HG03097 (cell line): ENCODE measurements around the gene PLAC1.

Experiments
- ATAC-seq: cut with Tn5 transposase; IDR thresholded peaks from one replicate; pipeline ENCODE4 v1.9.1; 2021; ENCODE audit not compliant: unreplicated experiment, low FRiP score

PLAC1 gene, protein sequence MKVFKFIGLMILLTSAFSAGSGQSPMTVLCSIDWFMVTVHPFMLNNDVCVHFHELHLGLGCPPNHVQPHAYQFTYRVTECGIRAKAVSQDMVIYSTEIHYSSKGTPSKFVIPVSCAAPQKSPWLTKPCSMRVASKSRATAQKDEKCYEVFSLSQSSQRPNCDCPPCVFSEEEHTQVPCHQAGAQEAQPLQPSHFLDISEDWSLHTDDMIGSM

DNA sequence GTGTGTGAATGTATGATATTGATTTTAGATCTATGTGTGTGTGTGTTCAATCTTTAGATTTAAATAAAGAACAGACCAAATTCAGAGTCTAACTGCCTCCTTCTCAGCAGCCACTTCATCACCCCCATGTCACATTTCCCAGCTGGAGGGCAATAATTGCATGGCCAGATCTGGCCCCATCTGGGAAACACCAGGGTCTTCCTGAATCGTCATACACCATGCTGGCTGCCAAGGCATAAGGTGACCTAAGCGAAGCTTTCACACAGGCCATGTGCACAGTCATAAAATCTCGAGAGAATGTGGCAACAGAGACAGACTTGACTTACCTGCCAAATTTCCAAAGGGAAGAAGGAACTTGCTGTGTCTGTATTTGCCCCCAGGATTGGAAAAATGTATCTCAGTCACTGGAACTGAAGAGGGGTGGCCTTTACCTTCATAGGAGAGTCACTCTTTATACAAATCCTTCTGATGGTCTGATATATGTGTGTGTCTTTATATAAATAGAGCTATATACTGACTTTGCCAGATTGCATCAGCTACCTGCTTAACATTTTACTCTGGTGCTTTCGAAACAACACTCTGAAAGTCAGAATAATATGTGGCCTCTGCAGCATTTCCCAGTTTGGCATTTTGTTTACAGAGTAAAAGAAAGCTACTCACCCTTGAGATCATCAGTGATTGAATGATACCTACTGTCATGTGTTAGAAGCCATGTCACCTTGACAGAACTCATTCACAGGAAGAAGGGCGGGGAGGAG lies at the start of gene PLAC1:
Gene PLAC1 (minus strand): TSS at position 470 of the 758 bp plus-strand sequence. CDS start 91,789 bp downstream, outside the sequence.
- ATAC-seq, result no peak

DNA sequence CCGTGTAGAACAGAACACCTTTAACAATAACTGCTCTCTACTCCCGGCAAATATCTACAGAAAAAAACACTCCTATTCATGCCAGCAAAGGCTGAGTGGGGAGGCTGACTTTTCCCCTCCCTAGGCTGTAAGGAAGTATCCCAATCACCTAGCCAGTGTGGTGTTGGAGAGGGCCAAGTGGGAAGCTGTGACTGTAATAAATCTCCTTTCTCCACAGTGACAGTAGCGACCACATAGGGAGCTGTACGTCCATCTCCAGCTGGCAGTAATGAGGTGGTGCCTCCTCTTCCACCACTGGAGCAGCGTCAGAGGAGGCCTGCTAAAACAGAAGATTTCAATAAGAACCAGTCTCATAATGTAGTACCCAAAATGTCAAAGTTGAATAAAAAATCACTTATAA lies 47.9 kb upstream of the PLAC1 start:
- ATAC-seq, result no peak

DNA sequence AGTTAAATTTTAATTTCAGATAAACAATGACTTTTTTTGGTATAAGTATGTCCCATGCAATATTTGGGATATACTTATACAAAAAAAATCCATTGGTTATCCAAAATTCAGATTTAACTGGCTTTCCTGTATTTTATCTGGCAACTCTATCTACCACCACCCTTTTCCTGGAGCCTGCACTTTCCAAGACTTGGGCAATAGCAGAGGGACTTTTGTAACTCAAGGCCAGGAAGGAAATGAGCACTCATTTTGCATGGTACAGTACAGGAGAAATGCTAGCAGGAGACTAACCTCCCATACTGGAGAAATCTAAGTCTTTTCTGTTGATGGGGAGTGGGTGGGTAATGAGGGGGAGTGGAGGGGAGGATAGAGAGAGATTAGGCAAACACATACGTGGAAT lies 37.7 kb upstream of the PLAC1 start:
- ATAC-seq, result no peak

DNA sequence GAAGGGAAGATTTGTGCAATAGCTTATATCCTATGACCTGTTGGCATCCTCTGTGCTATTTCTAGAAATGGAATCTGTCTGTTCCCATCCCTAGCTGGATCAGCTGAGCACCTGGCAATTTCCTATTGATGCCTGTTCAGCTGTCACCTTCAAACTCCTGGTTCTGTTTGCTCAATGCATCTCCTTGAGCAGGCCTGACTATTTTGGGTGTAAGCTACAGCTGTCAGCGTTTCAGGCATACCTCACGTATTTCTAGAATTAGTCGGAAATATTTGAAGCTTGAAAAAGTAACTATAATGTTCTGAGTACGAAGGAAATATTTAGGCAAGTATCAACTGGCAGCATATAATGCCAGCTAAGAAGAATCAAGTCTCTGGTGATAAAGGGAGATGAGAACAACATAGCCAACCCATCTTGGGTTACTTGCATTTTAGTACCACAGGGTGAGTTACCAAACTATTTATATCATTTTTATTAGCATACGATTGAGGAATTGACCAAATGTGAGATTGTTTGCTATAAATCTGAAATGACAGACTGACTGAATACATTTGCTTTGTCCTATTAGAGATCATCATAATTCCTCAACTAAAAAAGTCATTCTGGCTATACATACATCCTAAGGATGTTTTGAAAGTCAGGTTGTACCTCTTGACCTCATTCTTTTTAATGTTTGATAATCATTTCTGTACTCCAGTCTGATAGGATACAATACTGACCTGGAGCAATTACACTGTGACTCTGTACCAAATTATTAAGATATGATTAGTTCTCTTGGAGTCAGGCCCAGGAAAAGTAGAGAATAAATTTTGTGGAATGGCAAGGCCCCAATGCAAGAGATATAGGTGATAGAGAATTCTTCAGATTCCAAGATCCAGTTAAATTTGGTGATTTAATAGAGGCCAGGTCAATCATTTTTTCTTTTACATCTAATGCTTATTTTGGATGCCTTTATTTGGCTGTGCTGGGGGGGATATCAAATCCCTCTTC lies 36.4 kb upstream of the PLAC1 start:
- ATAC-seq, result no peak

DNA sequence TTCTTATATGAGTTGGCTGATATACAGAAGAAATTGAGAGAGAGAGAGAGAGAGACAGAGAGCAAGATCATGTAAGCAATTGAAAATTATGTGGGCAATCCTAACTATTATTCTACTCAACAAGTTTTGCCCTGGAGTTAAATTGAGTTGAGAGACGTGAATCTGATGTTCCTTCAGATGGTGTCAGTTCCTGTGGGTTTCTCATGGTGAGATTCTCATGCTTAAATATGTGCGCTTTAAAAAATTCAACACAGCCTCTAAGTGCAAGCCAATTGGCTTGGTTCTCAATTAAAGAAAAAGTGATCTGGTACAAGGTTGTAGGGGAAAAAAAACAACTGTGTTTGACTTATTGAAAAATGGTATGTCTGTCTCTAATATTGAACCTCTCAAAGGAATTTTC lies 35.4 kb upstream of the PLAC1 start:
- ATAC-seq, result no peak

DNA sequence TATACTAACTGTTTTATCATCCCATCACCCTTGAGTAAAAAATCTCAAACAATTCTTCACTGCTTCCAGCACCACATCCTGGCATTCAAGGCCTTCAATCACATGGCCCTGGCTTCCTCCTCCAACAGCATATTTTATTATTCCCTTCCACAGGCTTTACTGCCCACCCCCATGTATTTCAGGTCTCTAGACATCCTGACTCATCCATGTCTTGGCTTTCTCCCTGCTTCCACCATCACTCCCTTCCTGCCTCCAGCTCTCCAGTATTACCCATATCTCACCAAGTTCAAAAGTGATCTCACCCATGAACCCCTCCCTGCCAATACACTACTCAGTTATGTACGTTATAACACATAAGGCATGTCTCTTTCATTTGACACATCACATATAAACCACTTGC lies 34.7 kb upstream of the PLAC1 start:
- no peak for ATAC-seq

DNA sequence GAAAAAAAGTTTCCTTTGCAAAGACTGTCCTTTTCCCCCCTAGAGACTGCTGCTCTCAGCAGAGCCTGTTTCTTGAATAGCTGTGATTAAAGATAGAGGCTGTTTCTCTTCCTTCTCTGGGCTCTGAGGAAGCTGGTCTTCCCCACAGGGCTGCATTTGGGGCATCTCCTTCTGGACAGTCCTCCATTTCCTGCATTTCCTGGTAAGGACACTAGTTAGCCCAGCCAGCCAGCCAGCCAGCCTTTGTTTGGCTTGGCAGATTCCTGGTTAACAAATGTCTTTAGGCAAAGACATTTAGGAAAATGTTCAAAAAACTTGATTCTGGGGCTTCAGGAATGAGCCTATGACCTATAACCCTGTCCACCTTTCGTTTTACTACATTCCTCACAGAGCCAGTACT lies 34.0 kb upstream of the PLAC1 start:
- no peak for ATAC-seq

DNA sequence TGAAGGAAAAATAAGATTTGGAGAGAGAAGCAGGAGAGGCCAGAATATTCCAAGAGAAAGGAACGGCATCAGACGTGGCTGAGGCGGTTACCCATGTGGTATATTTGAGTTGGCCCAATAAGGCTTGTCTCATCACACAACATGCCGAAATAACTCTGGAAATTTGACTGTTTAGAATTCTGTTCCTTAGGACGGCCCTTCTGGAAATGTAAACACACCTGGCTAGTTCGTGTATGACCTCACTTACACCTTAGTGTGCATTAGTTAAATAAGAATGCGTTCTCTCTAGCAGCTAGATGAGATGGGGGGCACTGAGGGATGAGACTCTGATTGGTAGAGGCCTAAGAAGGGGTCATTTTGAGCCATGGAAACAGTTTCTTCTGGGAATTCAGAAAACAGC lies 33.2 kb upstream of the PLAC1 start:
- ATAC-seq, result no peak

DNA sequence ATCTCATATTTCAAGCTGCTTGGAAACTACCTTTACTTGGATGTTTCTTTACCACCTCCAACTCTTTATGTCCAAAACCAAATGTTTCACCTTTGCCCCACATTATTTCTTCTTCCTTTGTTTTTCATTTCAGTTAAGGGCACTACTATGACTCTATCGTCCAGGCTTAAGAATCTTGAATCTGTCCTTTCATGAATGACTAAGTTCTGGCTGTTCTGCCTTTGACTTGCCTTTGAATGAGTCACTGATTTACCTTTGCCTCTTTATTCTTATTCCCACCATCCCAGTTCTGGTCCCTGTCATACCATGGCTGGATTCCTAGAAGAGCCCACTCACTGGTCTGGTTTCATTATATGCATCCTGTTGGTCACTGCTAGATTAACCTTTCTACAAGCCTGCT lies 30.6 kb upstream of the PLAC1 start:
- no peak for ATAC-seq

DNA sequence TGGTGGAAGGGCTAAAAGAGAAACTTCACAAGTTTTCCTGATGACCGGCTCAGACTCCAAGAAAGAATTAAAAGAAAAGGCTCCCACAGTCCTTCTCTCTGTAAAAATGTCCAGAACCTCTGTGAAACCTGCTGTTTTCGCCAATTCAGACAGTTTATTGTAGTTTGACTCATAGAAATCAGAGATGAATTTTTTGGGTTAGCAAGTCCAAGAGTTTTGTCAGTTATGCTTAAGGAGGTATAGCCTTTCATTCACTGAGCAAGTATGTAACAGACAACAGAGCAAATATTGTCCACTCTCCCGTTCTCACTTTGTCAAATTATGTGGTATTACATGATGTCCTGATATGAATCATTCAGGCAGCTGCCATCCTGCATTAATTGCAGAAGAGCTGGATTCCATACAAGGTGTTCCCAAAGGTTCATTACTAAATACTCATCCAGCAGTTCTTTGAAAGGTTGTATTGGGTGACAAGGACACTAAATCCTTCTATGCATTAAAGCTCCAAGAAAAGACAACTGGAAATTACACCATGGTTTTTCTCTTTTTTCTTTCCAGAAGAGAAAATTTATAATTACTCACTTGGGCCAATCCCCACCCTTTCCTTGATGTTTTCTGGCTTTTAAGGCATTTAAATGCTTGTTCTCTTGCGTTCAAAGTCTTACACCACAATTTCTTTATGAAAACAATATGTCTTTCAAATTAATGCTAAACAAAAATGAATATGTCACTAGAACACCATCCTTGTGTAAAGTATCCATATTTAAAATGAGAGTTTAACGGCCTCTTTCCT lies 30.0 kb upstream of the PLAC1 start:
- no peak for ATAC-seq

DNA sequence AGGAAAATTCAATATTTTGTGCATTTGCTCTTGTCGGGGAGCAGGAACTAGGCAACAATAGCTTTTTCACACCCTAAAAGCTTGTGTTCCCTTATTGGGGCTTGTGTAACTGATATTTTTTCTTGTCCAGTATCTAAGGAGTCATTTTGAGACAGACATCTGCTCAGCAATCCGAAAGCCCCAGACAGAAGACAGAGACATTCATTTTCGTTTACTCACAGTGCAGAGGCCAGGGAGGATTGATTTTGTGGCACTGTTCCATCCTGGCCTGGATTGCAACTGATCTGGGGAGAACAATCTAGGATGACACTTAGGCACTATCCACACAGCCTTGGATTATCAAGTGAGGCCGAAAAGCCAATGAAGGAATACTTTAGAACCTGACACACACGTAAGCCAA lies 27.4 kb upstream of the PLAC1 start:
- ATAC-seq, result no peak

DNA sequence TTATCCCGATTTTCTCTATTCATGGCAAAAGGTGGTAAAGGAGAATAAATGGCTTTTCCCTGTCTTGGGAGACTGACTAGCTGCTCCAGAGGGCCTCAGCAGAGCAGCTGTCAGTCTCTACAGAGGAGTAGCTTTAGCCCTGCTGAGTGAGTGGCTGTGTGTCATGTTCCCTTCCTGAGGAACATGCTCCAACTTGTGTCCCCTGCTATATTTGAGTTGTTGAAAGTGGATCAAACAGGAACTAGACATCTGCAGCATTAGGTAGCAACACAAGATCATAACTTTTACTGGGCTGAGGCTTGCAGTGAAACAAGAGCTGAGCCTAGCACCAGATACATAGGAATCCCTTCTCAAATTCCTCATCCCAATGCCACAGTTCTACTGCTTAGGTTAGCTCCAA lies 26.7 kb upstream of the PLAC1 start:
- ATAC-seq, result no peak

DNA sequence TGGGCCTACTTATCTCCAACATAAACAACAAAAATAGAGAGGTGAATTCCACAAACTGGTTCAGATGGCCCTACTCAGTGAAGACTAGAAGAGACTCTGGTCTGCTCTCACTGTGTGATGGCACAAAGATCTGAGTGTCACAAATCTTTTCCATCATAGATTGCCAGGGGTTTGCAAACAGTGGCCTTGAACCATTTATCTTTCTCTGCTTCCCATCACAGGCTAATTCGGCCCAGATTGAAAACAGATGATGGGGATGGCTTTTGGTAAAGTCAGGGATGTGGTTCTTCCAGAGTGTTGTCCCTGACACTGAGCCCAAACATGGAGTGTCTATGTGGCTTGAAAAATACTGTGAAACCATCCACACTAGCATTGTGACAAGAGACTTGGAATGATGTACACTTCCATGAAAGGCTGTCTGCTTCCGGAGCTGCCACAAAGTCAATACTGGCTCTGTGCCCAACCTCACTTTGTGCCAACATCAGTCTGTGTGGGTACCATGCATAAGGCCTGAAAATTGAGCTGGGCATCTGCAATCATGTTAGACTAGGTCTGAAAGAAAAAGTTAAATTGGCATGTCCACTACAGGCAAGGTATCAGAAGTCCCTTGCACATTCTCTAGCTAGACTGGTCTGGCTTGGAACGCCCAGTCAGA lies 25.2 kb upstream of the PLAC1 start:
- ATAC-seq, result no peak

DNA sequence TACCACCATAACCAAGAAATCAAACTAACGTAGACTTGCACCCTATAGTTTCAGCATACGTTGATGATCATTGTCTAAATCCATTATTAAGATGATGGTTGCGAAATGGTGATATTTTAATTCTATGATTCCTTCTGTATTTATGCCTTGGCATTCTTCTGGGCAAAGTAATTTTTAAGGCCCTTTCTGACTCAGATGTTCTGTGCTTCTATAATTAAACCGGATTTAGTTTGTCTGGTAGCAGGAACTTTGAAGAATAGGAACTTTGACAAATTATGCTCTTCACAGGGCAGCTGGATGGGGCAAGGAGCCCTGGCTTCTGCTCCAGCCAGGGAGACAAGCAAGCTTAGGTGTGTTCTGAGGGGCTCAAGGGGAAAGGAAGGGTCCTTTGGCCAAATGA lies 23.8 kb upstream of the PLAC1 start:
- ATAC-seq, result no peak

DNA sequence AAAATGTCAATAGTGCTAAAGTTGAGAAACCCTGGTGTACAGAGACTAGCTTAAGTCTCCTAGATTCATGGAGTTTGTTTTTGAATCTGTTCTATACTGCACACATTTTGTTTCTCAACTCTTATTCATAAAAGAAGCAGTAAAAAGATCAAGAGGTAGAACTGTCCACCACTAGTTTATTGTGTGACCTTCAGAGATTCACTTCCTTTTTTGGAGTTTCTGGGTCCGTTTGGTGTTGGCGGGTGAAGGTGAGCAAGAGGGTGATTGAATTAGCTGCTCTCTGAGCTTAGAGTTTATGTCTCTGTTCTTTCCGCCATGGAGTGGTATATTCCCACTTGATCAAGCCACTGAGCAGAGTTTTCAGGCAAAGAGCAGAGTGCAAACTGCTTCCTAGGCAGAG lies 21.4 kb upstream of the PLAC1 start:
- no peak for ATAC-seq

DNA sequence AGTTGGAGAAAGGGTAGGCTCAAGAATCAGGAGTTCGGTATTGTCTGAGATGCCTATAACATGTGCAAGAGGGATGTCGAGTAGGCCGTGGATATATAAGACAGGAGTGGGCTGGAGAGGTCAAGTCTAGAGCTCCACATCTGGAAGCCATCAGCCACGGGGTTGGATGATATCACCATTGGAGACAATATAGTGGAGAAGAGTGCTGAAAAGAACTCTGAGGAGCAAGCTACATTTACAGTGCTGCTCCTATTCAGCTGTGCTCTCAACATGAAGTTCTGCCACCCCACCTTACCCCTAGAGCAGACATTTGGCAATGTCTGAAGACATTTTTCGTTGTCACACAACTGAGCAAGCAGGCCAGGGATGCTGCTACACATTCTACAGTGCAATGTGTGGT lies 20.9 kb upstream of the PLAC1 start:
- ATAC-seq, result no peak

DNA sequence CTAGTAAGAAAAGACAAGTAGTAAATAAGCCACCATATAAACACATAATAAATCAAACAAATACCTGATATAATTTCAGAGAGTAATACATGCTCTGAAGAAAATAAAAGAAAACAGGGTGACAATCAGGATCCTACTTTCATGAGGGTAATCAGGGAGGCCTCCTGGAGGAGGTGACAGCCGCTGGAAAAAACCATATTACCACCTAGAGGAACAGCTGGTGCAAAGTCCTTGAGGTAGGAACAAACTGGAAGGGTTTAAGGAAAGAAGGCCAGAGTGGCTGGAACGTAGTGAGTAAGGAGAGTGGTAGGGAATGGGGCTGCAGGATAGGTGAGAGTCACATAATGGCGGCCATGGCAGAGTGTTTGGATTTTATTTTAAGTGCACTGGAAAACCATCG lies 19.1 kb upstream of the PLAC1 start:
- ATAC-seq, result no peak

DNA sequence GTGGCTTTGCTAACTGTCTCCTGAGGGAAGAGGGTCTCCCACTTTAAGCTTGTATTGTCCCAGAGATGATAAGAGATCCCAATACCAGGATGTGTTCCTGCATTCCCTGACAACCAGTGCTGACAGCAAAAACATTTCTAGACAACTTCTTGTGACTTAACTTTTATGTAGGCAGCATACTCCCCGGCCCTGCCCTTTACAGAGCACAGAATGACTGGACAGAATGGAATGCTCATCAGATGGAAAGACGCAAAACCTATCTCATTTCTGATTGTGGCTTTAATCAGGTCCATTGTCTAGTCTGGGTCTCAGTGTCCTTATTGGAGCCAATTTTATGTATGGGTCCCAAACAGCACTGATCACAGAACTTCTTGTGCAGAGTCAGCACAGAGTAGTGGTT lies 18.2 kb upstream of the PLAC1 start:
- no peak for ATAC-seq

DNA sequence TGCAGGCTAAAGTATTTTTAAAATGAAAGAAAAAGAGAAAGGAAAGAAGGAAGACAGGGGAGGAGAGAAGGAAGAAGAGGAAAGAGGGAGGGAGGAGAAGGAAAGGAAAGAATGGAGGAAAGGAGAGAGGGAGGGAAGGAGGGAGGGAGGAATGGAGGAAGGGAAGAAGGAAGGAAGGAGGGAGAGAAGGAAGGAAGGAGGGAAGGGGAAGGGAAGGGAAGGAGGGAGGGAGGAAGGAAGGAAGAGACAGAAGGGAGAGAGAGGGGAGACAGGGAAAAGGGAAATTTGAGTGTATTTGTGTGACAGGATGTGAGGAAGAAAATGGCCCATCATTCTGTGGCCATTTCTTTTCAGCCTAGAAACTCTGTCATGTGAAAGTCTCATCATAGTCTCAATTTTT lies 14.9 kb upstream of the PLAC1 start:
- ATAC-seq, result no peak

DNA sequence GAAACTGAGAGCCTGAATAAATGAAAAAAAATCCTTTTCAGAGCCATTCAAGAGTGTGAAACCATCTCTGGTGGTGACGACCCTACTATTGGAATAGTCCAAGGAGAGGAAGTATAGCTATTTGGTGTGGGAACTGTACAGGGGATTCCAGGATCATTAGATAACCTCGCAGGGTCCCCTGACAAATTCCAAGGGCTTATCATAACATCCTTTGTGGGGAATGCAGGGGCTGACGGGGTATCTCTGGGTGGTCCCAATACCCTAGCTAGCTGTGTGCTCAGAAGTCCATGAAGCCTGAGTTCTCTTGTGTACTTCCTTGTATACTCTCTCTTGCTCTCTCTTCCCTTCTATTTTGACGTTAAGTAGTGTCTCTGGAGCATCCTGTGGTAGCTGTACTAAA lies 13.8 kb upstream of the PLAC1 start:
- ATAC-seq, result no peak
